ENCODE data around the gene SELENON.

GRCh38 chr1:25858906-25859789, 59.2 kb downstream of the SELENON start, which contains the start of gene AUNIP:
- TF ChIP-seq CTCF (IDR thresholded peaks at IDR 0.05) = no peak
- TF ChIP-seq POLR2A (IDR thresholded peaks at IDR 0.05) = no peak

Measured in breast epithelium (tissue), 3 donors.